ENCODE results near the gene MORN1. TPM values are rescaled to one million over a fixed set of nuclear protein-coding genes. Genes with fewer than 3 reads are reported as not detected.

MORN1 gene
- total RNA-seq, 4 donors from 2014 or later, result 3.0 to 34.0 (median 12.5) TPM

DNA sequence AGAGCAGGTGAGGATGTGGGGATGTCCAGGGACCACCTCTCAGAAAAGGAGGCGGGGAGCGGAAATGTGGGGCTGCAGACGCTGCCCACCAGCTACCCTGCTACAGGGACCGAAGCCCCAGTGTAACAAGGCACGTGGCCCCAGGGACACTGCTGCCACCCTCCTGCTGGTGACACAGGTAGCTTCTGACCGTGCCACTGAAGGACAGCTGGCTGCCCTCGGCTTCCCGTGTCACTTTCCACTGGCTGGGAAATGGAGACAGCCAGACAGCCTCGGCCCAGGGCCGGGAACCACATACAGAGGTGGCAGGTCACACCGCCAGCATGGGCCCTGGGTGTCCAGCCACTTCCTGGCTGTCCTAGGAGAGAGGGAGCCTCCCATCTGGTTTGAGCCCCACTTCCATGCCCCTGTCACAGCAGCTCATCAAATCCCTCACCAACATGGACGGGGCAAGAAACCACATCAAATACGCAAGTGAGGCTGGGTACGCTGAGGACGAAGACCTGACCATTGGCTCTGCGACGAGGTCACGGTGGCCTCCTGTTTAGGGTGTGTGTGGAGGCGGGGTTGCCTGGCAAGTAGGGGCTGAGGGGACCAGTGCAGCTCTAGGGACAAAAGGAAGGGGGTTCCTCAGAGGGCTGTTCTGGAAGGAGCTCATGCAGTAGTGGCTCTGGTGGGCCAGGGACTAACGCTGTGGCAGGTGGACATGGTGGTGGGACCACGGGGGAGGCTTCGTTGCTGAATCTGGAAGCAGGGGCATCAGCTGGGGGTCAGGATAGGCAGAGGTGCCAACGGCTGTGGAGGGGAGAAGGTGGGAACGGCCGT is 16.0 kb upstream of the MORN1 start:
- no peak for DNase-seq
- 73 to 87% methylated on average over 3 to 25 of the region's 25 CpGs for WGBS, 2 donors (ENCODE audit: low coverage in 1 of 2)

DNA sequence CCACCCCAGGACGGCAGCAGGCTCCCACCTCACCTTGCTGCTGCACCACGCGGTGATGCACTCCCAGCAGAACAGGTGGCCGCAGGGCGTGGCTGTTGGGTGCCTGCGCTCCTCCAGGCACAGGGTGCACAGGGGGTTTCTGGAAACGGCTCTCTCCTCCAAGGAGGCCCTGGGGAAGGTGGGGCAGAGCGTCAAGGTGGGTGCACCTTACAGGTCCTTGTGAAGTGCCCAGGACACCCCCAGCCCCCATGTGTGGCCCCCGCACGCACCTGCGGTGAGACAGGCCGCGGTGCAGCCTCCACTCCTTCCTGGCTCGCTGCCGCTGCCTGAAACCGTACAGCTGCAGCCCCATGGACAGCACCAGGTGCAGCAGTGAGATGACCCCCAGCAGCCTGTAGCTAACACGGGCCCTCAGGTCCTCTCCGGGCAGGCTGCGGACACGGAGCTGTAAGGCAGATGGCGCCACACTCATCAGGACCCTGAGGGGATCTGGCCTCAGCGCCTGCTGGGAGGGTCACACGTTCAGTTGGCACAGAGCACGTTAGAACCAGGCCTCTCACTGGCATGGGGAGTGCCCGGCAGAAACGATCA is 15.2 kb upstream of the MORN1 start:
- DNase-seq, result no peak
- Histone ChIP-seq H3K36me3 (peaks cover 0 to 33% (median 5%) of the 10 kb centered on the region in 4 donors), H3K9me3 (no peaks in the 10 kb centered on the region), H3K4me1 (peaks cover 0 to 3% (median 2%) of the 10 kb centered on the region in 4 donors), H3K27ac (no peak overlapping the region), H3K27me3 (no peaks in the 10 kb centered on the region), H3K4me3 (no peak overlapping the region)
- intact Hi-C loops (cut with DNase I; ENCODE audit: low total_unique reads), result no loop called here
- in situ Hi-C loops (cut with MboI; ENCODE audit: low pct_ligation_motif_present in 1 of 4, low pct_unique_long_range_greater_than_20kb in 1 of 4, low sequenced_read_pairs in 3 of 4), result loop anchor here in 2 of 4 donors (25.0 kb wide), 2 partner anchors 156 to 231 kb away; partner anchors contain the start of genes MMEL1 (in 1 of the 2) and TNFRSF14 (in 1 of the 2)
- TF ChIP-seq POLR2A (IDR thresholded peaks at IDR 0.05) (no peak), EP300 (IDR thresholded peaks at IDR 0.05; ENCODE audit: low read depth) (no peak), POLR2AphosphoS5 (IDR thresholded peaks at IDR 0.05) (no peak)
- TF ChIP-seq, protein P1, sequence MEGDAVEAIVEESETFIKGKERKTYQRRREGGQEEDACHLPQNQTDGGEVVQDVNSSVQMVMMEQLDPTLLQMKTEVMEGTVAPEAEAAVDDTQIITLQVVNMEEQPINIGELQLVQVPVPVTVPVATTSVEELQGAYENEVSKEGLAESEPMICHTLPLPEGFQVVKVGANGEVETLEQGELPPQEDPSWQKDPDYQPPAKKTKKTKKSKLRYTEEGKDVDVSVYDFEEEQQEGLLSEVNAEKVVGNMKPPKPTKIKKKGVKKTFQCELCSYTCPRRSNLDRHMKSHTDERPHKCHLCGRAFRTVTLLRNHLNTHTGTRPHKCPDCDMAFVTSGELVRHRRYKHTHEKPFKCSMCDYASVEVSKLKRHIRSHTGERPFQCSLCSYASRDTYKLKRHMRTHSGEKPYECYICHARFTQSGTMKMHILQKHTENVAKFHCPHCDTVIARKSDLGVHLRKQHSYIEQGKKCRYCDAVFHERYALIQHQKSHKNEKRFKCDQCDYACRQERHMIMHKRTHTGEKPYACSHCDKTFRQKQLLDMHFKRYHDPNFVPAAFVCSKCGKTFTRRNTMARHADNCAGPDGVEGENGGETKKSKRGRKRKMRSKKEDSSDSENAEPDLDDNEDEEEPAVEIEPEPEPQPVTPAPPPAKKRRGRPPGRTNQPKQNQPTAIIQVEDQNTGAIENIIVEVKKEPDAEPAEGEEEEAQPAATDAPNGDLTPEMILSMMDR (IDR thresholded peaks at IDR 0.05), result no peak
- 90% methylated on average over 2 to 23 of the region's 26 CpGs for WGBS, 2 donors (ENCODE audit: low coverage in 1 of 2)

More for the DNA sequence above, 16.0 kb upstream of the MORN1 start:
- Histone ChIP-seq H3K27ac (no peak overlapping the region), H3K27me3 (no peaks in the 10 kb centered on the region), H3K9me3 (no peaks in the 10 kb centered on the region), H3K36me3 (peaks cover 0 to 26% (median 5%) of the 10 kb centered on the region in 4 donors), H3K4me1 (peaks cover 3 to 8% (median 7%) of the 10 kb centered on the region in 4 donors), H3K4me3 (no peak overlapping the region)
- TF ChIP-seq POLR2A (IDR thresholded peaks at IDR 0.05) (no peak), EP300 (IDR thresholded peaks at IDR 0.05; ENCODE audit: low read depth) (no peak), POLR2AphosphoS5 (IDR thresholded peaks at IDR 0.05) (no peak)
- TF ChIP-seq, protein P1 (IDR thresholded peaks at IDR 0.05), result no peak
- intact Hi-C loops (cut with DNase I; ENCODE audit: low total_unique reads), result no loop called here
- in situ Hi-C loops (cut with MboI; ENCODE audit: low pct_ligation_motif_present in 1 of 4, low pct_unique_long_range_greater_than_20kb in 1 of 4, low sequenced_read_pairs in 3 of 4), result loop anchor here in 2 of 4 donors (25.0 kb wide), 2 partner anchors 155 to 230 kb away; partner anchors contain the start of genes MMEL1 (in 1 of the 2) and TNFRSF14 (in 1 of the 2)

DNA sequence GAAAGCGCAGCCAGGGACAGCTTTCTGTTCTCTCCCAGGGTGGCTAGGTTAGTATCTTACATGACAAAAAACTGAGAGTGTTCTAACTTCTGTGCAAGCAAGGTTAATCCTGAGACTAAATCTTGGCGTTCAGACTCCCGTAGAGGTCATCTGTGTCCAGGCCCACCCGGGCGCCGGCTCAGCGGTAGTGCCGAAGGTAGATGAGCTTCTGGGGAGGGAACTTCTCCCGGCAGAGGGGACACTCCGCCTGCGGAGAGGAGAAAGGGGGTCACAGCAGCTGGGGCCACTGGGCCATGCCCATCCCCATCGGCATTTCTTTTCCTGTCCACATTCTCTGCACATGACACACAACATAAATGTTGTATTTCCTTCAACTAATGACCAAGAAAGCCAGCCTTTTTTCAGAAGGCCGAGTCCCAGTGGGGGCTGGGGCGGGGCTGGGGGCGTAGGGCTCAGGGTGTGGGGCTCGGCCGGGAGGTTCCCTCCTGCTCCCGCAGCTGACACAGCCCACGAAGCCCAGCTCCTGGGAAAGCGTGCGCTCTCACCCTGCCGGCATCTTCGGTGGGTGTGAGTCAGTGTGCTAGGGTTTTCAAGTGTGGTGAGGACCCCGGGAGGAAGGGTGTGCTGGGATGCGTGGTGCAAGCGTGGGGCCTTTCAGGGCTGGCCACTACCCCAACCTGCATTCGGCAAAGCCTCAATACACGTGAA is 14.4 kb upstream of the MORN1 start:
- no peak for DNase-seq
- intact Hi-C loops (cut with DNase I; ENCODE audit: low total_unique reads) (no loop called here), in situ Hi-C loops (cut with MboI; ENCODE audit: low pct_ligation_motif_present in 1 of 4, low pct_unique_long_range_greater_than_20kb in 1 of 4, low sequenced_read_pairs in 3 of 4) (loop anchor here in 2 of 4 donors (25.0 kb wide), 2 partner anchors 157 to 232 kb away; partner anchors contain the start of genes MMEL1 (in 1 of the 2) and TNFRSF14 (in 1 of the 2))
- Histone ChIP-seq H3K36me3 (peaks cover 0 to 34% (median 5%) of the 10 kb centered on the region in 4 donors), H3K4me1 (no peaks in the 10 kb centered on the region), H3K27me3 (no peaks in the 10 kb centered on the region), H3K27ac (no peak overlapping the region), H3K9me3 (no peaks in the 10 kb centered on the region), H3K4me3 (no peak overlapping the region)
- 79 to 90% methylated on average over 4 to 27 of the region's 28 CpGs for WGBS, 2 donors (ENCODE audit: low coverage in 1 of 2)
- TF ChIP-seq POLR2AphosphoS5 (IDR thresholded peaks at IDR 0.05) (no peak), EP300 (IDR thresholded peaks at IDR 0.05; ENCODE audit: low read depth) (no peak), POLR2A (IDR thresholded peaks at IDR 0.05) (no peak)
- TF ChIP-seq, protein P1 (IDR thresholded peaks at IDR 0.05), result no peak
